Testis (tissue), 3 donors: ENCODE results near the gene CIBAR2. TPM values are rescaled to one million over a fixed set of nuclear protein-coding genes. Genes with fewer than 3 reads are reported as not detected.

Experiments
- DNase-seq: peaks from one replicate; pipeline ENCODE4 v3.0.0-alpha.2; 2019
- H3K27ac ChIP-seq, 2 donors: fragments of 200-600 bp; sonication (generic); one replicate each; pipeline ENCODE4 v1.5.1; 2019
- H3K27me3 ChIP-seq: fragments of 200-600 bp; sonication (generic); one replicate; pipeline ENCODE4 v1.5.1; 2019
- H3K36me3 ChIP-seq: fragments of 200-600 bp; sonication (generic); one replicate; pipeline ENCODE4 v1.5.1; 2017; ENCODE audit warnings: low read depth; ENCODE audit errors: missing control alignments
- H3K4me1 ChIP-seq: fragments of 200-600 bp; sonication (generic); one replicate; pipeline ENCODE4 v1.5.1; 2019
- H3K4me3 ChIP-seq, 2 donors: fragments of 200-600 bp; sonication (generic); one replicate each; pipeline ENCODE4 v1.5.1; 2017 to 2019
- H3K9me3 ChIP-seq: fragments of 200-600 bp; sonication (generic); one replicate; pipeline ENCODE4 v1.5.1; 2017
- CTCF ChIP-seq, 3 experiments: fragments of 450-650 bp in 2 of 3; fragments of 200-600 bp in 1 of 3; sonication (generic) in 1 of 3; IDR thresholded peaks; one replicate each; pipeline ENCODE4 v1.5.1; 2016 to 2019; ENCODE audit warnings: antibody characterized with exemption in 3 of 3, mild to moderate bottlenecking in 2 of 3, moderate library complexity in 1 of 3
- POLR2A ChIP-seq: fragments of 450-650 bp; IDR thresholded peaks from one replicate; pipeline ENCODE4 v1.6.1; 2017; ENCODE audit warnings: antibody characterized with exemption, mild to moderate bottlenecking, moderate library complexity
- WGBS, 2 donors: methylation state at CpG; one replicate each; pipeline ENCODE4 v1.1.5; 2018; 5-methylcytosine and 5-hydroxymethylcytosine counted together
- intact Hi-C: fragments of 100-400 bp; cut with DNase I; formaldehyde crosslinking; loops from one replicate; pipeline ENCODE4 v1.15.1; 2023; ENCODE audit warnings: low total_unique reads
- polyA plus RNA-seq: library from polyadenylated mRNA; stranded (reverse); fragments of 350-450 nt; fragmentation: Illumina TruSeq; extraction: RNeasy Lipid Tissue Mini Kit (QIAGEN cat#74804); gene quantifications from one replicate; pipeline ENCODE4 v1.2.3, GENCODE V29; 2014; ENCODE audit warnings: low read depth, low replicate concordance; ENCODE audit not compliant: insufficient read depth
- total RNA-seq, 2 donors: library from RNA; depleted of rRNA; stranded (reverse); fragments of >200 nt; gene quantifications; one replicate each; pipeline ENCODE4 v1.2.3, GENCODE V29; 2016

The CIBAR2 gene
- total and polyA plus RNA-seq, 3 donors from 2014 or later = 0.24 to 1.6 TPM; not detected in 1

DNA sequence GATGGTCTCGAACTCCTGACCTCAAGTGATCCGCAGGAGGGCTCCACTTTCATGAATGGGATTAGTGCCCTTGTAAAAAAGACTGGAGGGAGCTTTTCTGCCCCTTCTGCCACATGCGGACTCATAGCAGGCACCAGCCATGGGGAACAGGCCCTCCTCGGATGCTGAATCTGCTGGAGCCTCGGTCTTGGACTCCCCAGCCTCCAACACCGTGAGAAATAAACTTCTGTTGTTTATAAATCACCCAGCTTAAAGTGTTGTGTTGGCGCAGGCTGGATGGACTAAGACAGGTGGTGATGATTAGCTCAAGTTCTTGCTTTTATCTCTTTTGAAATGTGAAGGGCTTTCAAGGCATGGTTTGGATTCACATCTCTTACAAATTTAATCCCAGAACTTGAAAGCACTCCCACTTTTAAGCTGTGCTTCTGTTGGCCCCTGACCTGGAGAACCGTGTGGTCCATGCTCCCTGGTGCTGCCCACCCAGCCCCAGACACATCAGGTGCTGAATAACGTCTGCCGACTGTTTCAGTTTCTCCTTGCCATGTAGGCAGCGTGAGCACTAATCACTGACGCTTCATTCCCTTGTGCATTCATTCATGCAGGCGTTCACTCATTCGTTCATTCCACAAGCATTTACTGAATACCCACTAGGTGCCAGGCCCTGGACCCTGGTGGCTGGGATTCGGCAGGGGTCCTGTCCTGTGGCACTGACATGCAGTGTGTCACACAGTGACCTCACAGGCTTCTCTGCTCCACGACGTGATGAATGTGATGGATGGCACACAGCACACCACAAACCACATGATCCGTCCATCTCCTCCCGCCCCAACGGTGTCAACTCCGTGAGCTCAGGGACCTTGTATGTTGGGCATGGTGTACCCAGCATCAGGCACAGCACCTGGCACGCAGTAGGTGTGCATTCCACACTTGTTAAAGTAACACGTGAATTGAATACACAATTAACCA lies 8.9 kb downstream of the CIBAR2 start:
- no peaks in the 10 kb centered on the region for H3K9me3 ChIP-seq
- no peak overlapping the region for H3K4me3 ChIP-seq
- TF ChIP-seq CTCF (IDR thresholded peaks at IDR 0.05) (no peak), POLR2A (no peak)
- peaks cover 3% of the 10 kb centered on the region for H3K4me1 ChIP-seq
- H3K27me3 ChIP-seq = no peaks in the 10 kb centered on the region
- intact Hi-C loops = no loop called here
- no peaks in the 10 kb centered on the region for H3K36me3 ChIP-seq
- DNase-seq = no peak
- 89 to 91% methylated on average over 20 to 23 of the region's 23 CpGs for WGBS, 2 donors
- no peak overlapping the region for H3K27ac ChIP-seq

- Histone ChIP-seq H3K27ac (no peak overlapping the region), H3K36me3 (no peaks in the 10 kb centered on the region), H3K27me3 (no peaks in the 10 kb centered on the region), H3K4me3 (no peak overlapping the region), H3K9me3 (no peaks in the 10 kb centered on the region), H3K4me1 (peaks cover 5% of the 10 kb centered on the region)
- 80 to 85% methylated on average over 11 of the region's 11 CpGs for WGBS, 2 donors
- no peak for DNase-seq
- TF ChIP-seq POLR2A (no peak), CTCF (IDR thresholded peaks at IDR 0.05) (no peak)
- intact Hi-C loops = no loop called here
Measured at GRCh38 chr16:85101956-85102630, 10.2 kb downstream of the CIBAR2 start.

GRCh38 chr16:85100265-85100664 lies 12.0 kb downstream of the CIBAR2 start:
- peaks cover 5% of the 10 kb centered on the region for H3K4me1 ChIP-seq
- no peaks in the 10 kb centered on the region for H3K27me3 ChIP-seq
- intact Hi-C loops = no loop called here
- no peaks in the 10 kb centered on the region for H3K36me3 ChIP-seq
- WGBS, 2 donors = 89 to 93% methylated on average over 9 to 10 of the region's 10 CpGs
- no peak overlapping the region for H3K4me3 ChIP-seq
- H3K9me3 ChIP-seq = no peaks in the 10 kb centered on the region
- TF ChIP-seq POLR2A = no peak
- no peak for DNase-seq
- H3K27ac ChIP-seq = no peak overlapping the region

GRCh38 chr16:85098565-85098964 lies 13.7 kb downstream of the CIBAR2 start:
- Histone ChIP-seq H3K4me3 (no peak overlapping the region), H3K36me3 (no peaks in the 10 kb centered on the region), H3K4me1 (peaks cover 6% of the 10 kb centered on the region), H3K27me3 (no peaks in the 10 kb centered on the region), H3K9me3 (no peaks in the 10 kb centered on the region), H3K27ac (no peak overlapping the region)
- DNase-seq = peak; percentile 39
- intact Hi-C loops = no loop called here
- TF ChIP-seq POLR2A = no peak
- no peak for TF ChIP-seq CTCF (IDR thresholded peaks at IDR 0.05)
- 63 to 73% methylated on average over 10 of the region's 10 CpGs for WGBS, 2 donors

DNA sequence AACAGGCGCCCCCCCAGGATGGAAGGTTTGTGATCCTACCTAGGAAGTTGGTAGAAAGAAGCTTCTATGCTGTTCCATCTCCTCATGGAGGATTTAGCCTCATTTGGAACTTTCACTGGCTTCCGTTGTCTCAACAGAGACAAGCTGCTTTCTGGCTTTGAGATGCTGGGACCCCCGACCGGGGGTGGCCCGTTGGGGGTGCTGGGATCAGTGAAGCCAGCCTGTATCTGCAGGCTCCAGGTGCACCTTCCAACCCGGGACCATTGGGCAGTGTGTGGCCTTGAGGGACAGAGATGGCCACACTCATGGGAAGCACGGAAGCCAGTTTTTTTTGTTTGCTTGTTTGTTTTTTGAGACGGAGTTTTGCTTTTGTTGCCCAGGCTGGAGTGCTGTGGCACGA lies 15.4 kb downstream of the CIBAR2 start:
- TF ChIP-seq CTCF (IDR thresholded peaks at IDR 0.05) (no peak), POLR2A (no peak)
- DNase-seq = no peak
- Histone ChIP-seq H3K4me3 (no peak overlapping the region), H3K27me3 (no peaks in the 10 kb centered on the region), H3K4me1 (peaks cover 21% of the 10 kb centered on the region), H3K9me3 (no peaks in the 10 kb centered on the region), H3K36me3 (no peaks in the 10 kb centered on the region), H3K27ac (no peak overlapping the region)
- WGBS, 2 donors = 89 to 93% methylated on average over 9 of the region's 9 CpGs
- intact Hi-C loops = no loop called here
